Measurements from ENCODE around the gene ILF3. TPM values are rescaled to one million over a fixed set of nuclear protein-coding genes. Genes with fewer than 3 reads are reported as not detected.

Gene ILF3
- total RNA-seq, 5 donors from 2014 or later (not counting 1 experiment from before 2014, with no cell fraction given): 331 to 490 (median 370) TPM

Other genes starting within 250 kb of the ILF3 start
- 10 to 100 TPM in 1 of 5 donors, 1 to 10 TPM in 4; 2.2 to 13.3 (median 6.2) TPM for gene PDE4A, start 233.8 kb upstream of the ILF3 start, total RNA-seq
- 10 to 100 TPM; 18.4 to 64.2 (median 56.0) TPM for gene KEAP1, start 151.0 kb upstream of the ILF3 start, total RNA-seq
- gene S1PR5, start 136.9 kb upstream of the ILF3 start, total RNA-seq: 10 to 100 TPM in 1 of 5 donors, 1 to 10 TPM in 4; 1.9 to 25.0 (median 6.5) TPM
- gene ATG4D, start 110.4 kb upstream of the ILF3 start, total RNA-seq: 10 to 100 TPM; 55.7 to 63.0 (median 60.9) TPM
- gene KRI1, start 88.3 kb upstream of the ILF3 start, total RNA-seq: 10 to 100 TPM; 50.9 to 94.8 (median 79.1) TPM
- gene CDKN2D, start 85.4 kb upstream of the ILF3 start, total RNA-seq: 10 to 100 TPM; 24.0 to 51.5 (median 32.5) TPM
- gene AP1M2, start 67.0 kb upstream of the ILF3 start, total RNA-seq: 1 to 10 TPM in 2 of 5 donors, under 1 TPM in 1, not detected in 2; 0.30 to 1.6 (median 1.1) TPM
- gene SLC44A2, start 28.8 kb upstream of the ILF3 start, total RNA-seq: 100 to 1,000 TPM; 204 to 228 (median 218) TPM
- gene QTRT1, start 47.1 kb downstream of the ILF3 start, total RNA-seq: 10 to 100 TPM; 47.7 to 68.1 (median 55.1) TPM
- 100 to 1,000 TPM; 272 to 329 (median 297) TPM for gene DNM2, start 63.7 kb downstream of the ILF3 start, total RNA-seq
- gene TMED1, start 181.9 kb downstream of the ILF3 start, total RNA-seq: 10 to 100 TPM in 2 of 5 donors, 1 to 10 TPM in 3; 6.1 to 11.4 (median 9.5) TPM
- 1 to 10 TPM in 3 of 5 donors, under 1 TPM in 2; 0.51 to 1.8 (median 1.0) TPM for gene C19orf38, start 194.1 kb downstream of the ILF3 start, total RNA-seq
- 10 to 100 TPM; 22.3 to 35.2 (median 30.8) TPM for gene CARM1, start 217.2 kb downstream of the ILF3 start, total RNA-seq